ENCODE data around the gene NR2F2.

NR2F2 gene

DNA sequence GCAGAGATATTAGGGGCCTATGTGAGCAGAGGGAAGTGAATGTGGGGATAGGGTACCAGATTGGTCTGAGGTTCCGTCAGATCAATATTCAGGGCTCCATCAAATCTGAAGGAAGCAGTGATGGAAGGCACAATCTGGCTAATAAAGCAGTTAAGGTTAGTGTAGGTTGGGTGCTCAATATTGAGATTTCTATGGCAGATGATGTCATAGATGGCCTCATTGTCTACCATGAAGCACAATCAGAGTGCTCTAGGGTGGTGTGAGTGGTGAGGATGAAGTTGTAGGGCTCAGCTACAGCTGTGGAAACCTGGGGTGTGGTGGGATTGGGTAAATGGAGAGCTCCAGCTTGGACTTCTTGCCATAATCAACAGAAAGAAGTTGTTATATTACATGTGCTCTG, 58.2 kb downstream of the NR2F2 start:
- TF ChIP-seq CTCF (IDR thresholded peaks at IDR 0.05; ENCODE audit: low read length) (no peak), EZH2phosphoT487 (IDR thresholded peaks at IDR 0.05; ENCODE audit: low read length) (no peak), EZH2 (optimal IDR thresholded peaks at IDR 0.05; ENCODE audit: low read depth, low read length) (no peak)

More for the DNA sequence above, 58.2 kb downstream of the NR2F2 start:
- Histone ChIP-seq H3K9ac (ENCODE audit: low read length) (no peak overlapping the region), H3K9me2 (replicated peaks; ENCODE audit: insufficient read depth, low read length) (no peaks in the 10 kb centered on the region), H3F3A (ENCODE audit: insufficient read depth, low read length) (no peaks in the 10 kb centered on the region), H2AFZ (ENCODE audit: low read length) (no peak overlapping the region), H3K27me3 (replicated peaks; ENCODE audit: insufficient read depth, low read length) (no peaks in the 10 kb centered on the region), H3K79me2 (ENCODE audit: low read length) (no peaks in the 10 kb centered on the region), H4K20me1 (ENCODE audit: insufficient read depth, low read length) (no peaks in the 10 kb centered on the region), H3K36me3 (replicated peaks; ENCODE audit: insufficient read depth, low read length) (no peaks in the 10 kb centered on the region), H3K9me3 (replicated peaks; ENCODE audit: insufficient read depth, low read length) (no peaks in the 10 kb centered on the region), H3K4me1 (ENCODE audit: low read length) (0 out of 2 replicates have a peak, but pooled peaks cover 4% of the 10 kb centered on the region), H3K4me2 (ENCODE audit: low read depth, low read length) (no peak overlapping the region), H3K27ac (ENCODE audit: low read length) (no peak overlapping the region), H3K4me3 (ENCODE audit: low read length) (no peak overlapping the region)
- no peak for DNase-seq

Data from MM.1S (cell line).